ENCODE measurements around the gene SMARCA2. TPM values are rescaled to one million over a fixed set of nuclear protein-coding genes. Genes with fewer than 3 reads are reported as not detected.

The SMARCA2 gene
- total RNA-seq, 1 donor from 2014 or later = 98.0 TPM

GRCh38 chr9:2220036-2220435 is 204.9 kb downstream of the SMARCA2 start:
- peaks cover 8% of the 10 kb centered on the region for H3K4me1 ChIP-seq
- intact Hi-C loops (cut with micrococcal nuclease) = no loop called here
- TF ChIP-seq CTCF (IDR thresholded peaks at IDR 0.05; ENCODE audit: borderline replicate concordance) = no peak
- DNase-seq = no peak
- H3K36me3 ChIP-seq = no peaks in the 10 kb centered on the region
- H3K27ac ChIP-seq (replicated peaks) = no peak overlapping the region
- H3K9me3 ChIP-seq (replicated peaks) = peaks cover 4% of the 10 kb centered on the region
- H3K27me3 ChIP-seq (ENCODE audit: low read depth) = no peaks in the 10 kb centered on the region
- no peak overlapping the region for H3K4me3 ChIP-seq

GRCh38 chr9:2227144-2227867 is 212.2 kb downstream of the SMARCA2 start:
- H3K4me3 ChIP-seq = no peak overlapping the region
- peaks cover 34% of the 10 kb centered on the region for H3K4me1 ChIP-seq
- no peak for TF ChIP-seq CTCF (IDR thresholded peaks at IDR 0.05; ENCODE audit: borderline replicate concordance)
- H3K9me3 ChIP-seq (replicated peaks) = peaks cover 4% of the 10 kb centered on the region
- no peaks in the 10 kb centered on the region for H3K36me3 ChIP-seq
- no peak overlapping the region for H3K27ac ChIP-seq (replicated peaks)
- H3K27me3 ChIP-seq (ENCODE audit: low read depth) = no peaks in the 10 kb centered on the region
- intact Hi-C loops (cut with micrococcal nuclease) = loop anchor here (5.0 kb wide), 1 partner anchor 50 kb away; no protein-coding TSS in a partner anchor
- no peak for DNase-seq

GRCh38 chr9:2228132-2228531 is 213.0 kb downstream of the SMARCA2 start:
- no peak for DNase-seq
- Histone ChIP-seq H3K9me3 (replicated peaks) (peaks cover under 1% of the 10 kb centered on the region), H3K27me3 (ENCODE audit: low read depth) (no peaks in the 10 kb centered on the region), H3K36me3 (no peaks in the 10 kb centered on the region), H3K4me1 (peaks cover 36% of the 10 kb centered on the region), H3K4me3 (no peak overlapping the region), H3K27ac (replicated peaks) (no peak overlapping the region)
- peak; percentile 43 for TF ChIP-seq CTCF (IDR thresholded peaks at IDR 0.05; ENCODE audit: borderline replicate concordance)
- intact Hi-C loops (cut with micrococcal nuclease) = loop anchor here (5.0 kb wide), 1 partner anchor 51 kb away; no protein-coding TSS in a partner anchor

GRCh38 chr9:2228641-2229040 is 213.5 kb downstream of the SMARCA2 start:
- H3K27ac ChIP-seq (replicated peaks) = peak overlapping the region; percentile 47
- no peaks in the 10 kb centered on the region for H3K27me3 ChIP-seq (ENCODE audit: low read depth)
- intact Hi-C loops (cut with micrococcal nuclease) = loop anchor here (5.0 kb wide), 1 partner anchor 51 kb away; no protein-coding TSS in a partner anchor
- H3K9me3 ChIP-seq (replicated peaks) = no peaks in the 10 kb centered on the region
- no peak for TF ChIP-seq CTCF (IDR thresholded peaks at IDR 0.05; ENCODE audit: borderline replicate concordance)
- no peak overlapping the region for H3K4me3 ChIP-seq
- DNase-seq = no peak
- H3K4me1 ChIP-seq = peaks cover 36% of the 10 kb centered on the region
- no peaks in the 10 kb centered on the region for H3K36me3 ChIP-seq

GRCh38 chr9:2229109-2229721 is 214.1 kb downstream of the SMARCA2 start:
- DNase-seq = no peak
- intact Hi-C loops (cut with micrococcal nuclease) = loop anchor here (5.0 kb wide), 1 partner anchor 52 kb away; no protein-coding TSS in a partner anchor
- TF ChIP-seq CTCF (IDR thresholded peaks at IDR 0.05; ENCODE audit: borderline replicate concordance) = no peak
- no peaks in the 10 kb centered on the region for H3K36me3 ChIP-seq
- H3K9me3 ChIP-seq (replicated peaks) = no peaks in the 10 kb centered on the region
- peak overlapping the region; percentile 47 for H3K27ac ChIP-seq (replicated peaks)
- no peak overlapping the region for H3K4me3 ChIP-seq
- no peaks in the 10 kb centered on the region for H3K27me3 ChIP-seq (ENCODE audit: low read depth)
- H3K4me1 ChIP-seq = peaks cover 42% of the 10 kb centered on the region

Data from left ventricle myocardium inferior (tissue), 1 donor.